B cell (primary cell): ENCODE results near the gene SESTD1. TPM values are rescaled to one million over a fixed set of nuclear protein-coding genes. Genes with fewer than 3 reads are reported as not detected.
A peak's percentile ranks its signal among the peaks of the same experiment; 100 is the strongest.

Experiments
- ATAC-seq: fragments of 200-7000 bp; cut with Tn5 transposase; one replicate; pipeline ENCODE4 v1.10.0; 2021; ENCODE audit warnings: low read depth, mild to moderate bottlenecking, moderate number of reproducible peaks, moderate library complexity
- CTCF ChIA-PET: fragments of 350-600 bp; sonication (Branson Sonifier 250); formaldehyde crosslinking; loops from one replicate; lab custom pipeline; 2021; ENCODE audit warnings: antibody characterized with exemption, inconsistent platforms; lab: Charles Lee
- POLR2A ChIA-PET: fragments of 350-600 bp; sonication (Branson Sonifier 250); formaldehyde crosslinking; loops from one replicate; lab custom pipeline; 2021; ENCODE audit warnings: antibody characterized with exemption; lab: Charles Lee
- DNase-seq: peaks from one replicate; pipeline ENCODE4 v3.0.0; 2013
- H2AFZ ChIP-seq: 2 replicates; pipeline ENCODE4 v1.6.1; 2012; ENCODE audit warnings: mild to moderate bottlenecking, low read depth, low read length; ENCODE audit not compliant: insufficient read depth, poor library complexity, severe bottlenecking
- H3K27ac ChIP-seq, 2 donors: 1 replicate in 1 of 2; 2 replicates in 1 of 2; pipeline ENCODE4 v1.5.1; 2012 to 2013; ENCODE audit warnings: low read length in 2 of 2, mild to moderate bottlenecking in 2 of 2, moderate library complexity in 1 of 2
- H3K27me3 ChIP-seq, 4 experiments: fragments of 200-600 bp in 1 of 4; sonication (generic) in 1 of 4; replicated peaks in 1 of 4; 1 replicate in 2 of 4; 2 replicates in 2 of 4; pipeline versions ENCODE4 v1.6.1 to v1.7.0; 2013 to 2016; ENCODE audit warnings: low read length in 3 of 4, mild to moderate bottlenecking in 2 of 4, mixed read lengths in 1 of 4, moderate library complexity in 1 of 4; ENCODE audit not compliant: insufficient read depth in 4 of 4, control insufficient read depth in 3 of 4; ENCODE audit errors: control extremely low read depth in 1 of 4
- H3K36me3 ChIP-seq, 2 experiments: replicated peaks in 1 of 2; 1 replicate in 1 of 2; 2 replicates in 1 of 2; pipeline versions ENCODE4 v1.6.1 to v1.7.1; 2013; ENCODE audit warnings: low read length in 1 of 2; ENCODE audit not compliant: insufficient read depth in 2 of 2, control insufficient read depth in 1 of 2; ENCODE audit errors: control extremely low read depth in 1 of 2, extremely low read depth in 1 of 2
- H3K4me1 ChIP-seq, 2 donors: fragments of 200-600 bp in 1 of 2; sonication (generic) in 1 of 2; 1 replicate in 1 of 2; 2 replicates in 1 of 2; pipeline versions ENCODE4 v1.5.1 to v1.6.1; 2013 to 2017; ENCODE audit warnings: low read length in 2 of 2; ENCODE audit not compliant: control insufficient read depth in 2 of 2, insufficient read depth in 2 of 2
- H3K4me2 ChIP-seq: replicated peaks from 2 replicates; pipeline ENCODE3; 2012; ENCODE audit warnings: mild to moderate bottlenecking, low read depth, low read length; ENCODE audit not compliant: poor library complexity, severe bottlenecking
- H3K4me3 ChIP-seq, 5 experiments: fragments of 200-600 bp in 1 of 5; sonication (generic) in 1 of 5; 1 replicate in 3 of 5; 2 replicates in 2 of 5; pipeline versions ENCODE4 v1.5.1 to v1.7.0; 2011 to 2016; ENCODE audit warnings: low read length in 4 of 5, mild to moderate bottlenecking in 4 of 5, low read depth in 2 of 5, control low read depth in 1 of 5, moderate library complexity in 1 of 5; ENCODE audit not compliant: insufficient read depth in 1 of 5; ENCODE audit errors: control extremely low read depth in 1 of 5, extremely low read depth in 1 of 5
- H3K79me2 ChIP-seq: fragments of 200-600 bp; sonication (generic); one replicate; pipeline ENCODE4 v1.6.0; 2016; ENCODE audit warnings: low read length; ENCODE audit not compliant: control insufficient read depth, insufficient read depth
- H3K9ac ChIP-seq: fragments of 200-600 bp; sonication (generic); 2 replicates; pipeline ENCODE4 v1.6.1; 2017; ENCODE audit warnings: mild to moderate bottlenecking, low read length, moderate library complexity
- H3K9me3 ChIP-seq, 3 donors: one replicate each; pipeline versions ENCODE4 v1.6.1 to v1.7.1; 2013; ENCODE audit warnings: low read length in 2 of 3; ENCODE audit not compliant: control insufficient read depth in 2 of 3, insufficient read depth in 1 of 3; ENCODE audit errors: control extremely low read depth in 1 of 3
- H4K20me1 ChIP-seq: 2 replicates; pipeline ENCODE4 v1.6.0; 2012; ENCODE audit warnings: mild to moderate bottlenecking, low read length; ENCODE audit not compliant: insufficient read depth, control insufficient read depth, poor library complexity, severe bottlenecking
- H3K27ac Mint-ChIP-seq: one replicate; pipeline ENCODE4 v1.8.0; 2021; ENCODE audit warnings: mixed read lengths
- H3K27me3 Mint-ChIP-seq: one replicate; pipeline ENCODE4 v1.8.0; 2021; ENCODE audit warnings: mixed read lengths
- H3K4me1 Mint-ChIP-seq: one replicate; pipeline ENCODE4 v1.8.0; 2021; ENCODE audit warnings: mixed read lengths
- H3K4me3 Mint-ChIP-seq: one replicate; pipeline ENCODE4 v1.8.0; 2021; ENCODE audit warnings: mixed read lengths
- H3K9me3 Mint-ChIP-seq: one replicate; pipeline ENCODE4 v1.8.0; 2022; ENCODE audit warnings: mixed read lengths; ENCODE audit not compliant: insufficient read depth
- CTCF ChIP-seq: fragments of 200-600 bp; IDR thresholded peaks from one replicate; pipeline ENCODE4 v1.8.0; 2022; ENCODE audit warnings: antibody characterized with exemption, mild to moderate bottlenecking
- EZH2 ChIP-seq: IDR thresholded peaks from 2 replicates; pipeline ENCODE4 v1.6.1; 2012; ENCODE audit warnings: borderline replicate concordance, low read depth, mild to moderate bottlenecking, moderate library complexity, low read length; ENCODE audit not compliant: insufficient read depth, poor library complexity, severe bottlenecking
- WGBS: methylation state at CpG from one replicate; pipeline ENCODE4 v1.1.5; 2013; ENCODE audit warnings: missing lambda C conversion rate; ENCODE audit not compliant: insufficient coverage; 5-methylcytosine and 5-hydroxymethylcytosine counted together
- intact Hi-C: fragments of 100-400 bp; cut with micrococcal nuclease; formaldehyde crosslinking; loops from one replicate; pipeline ENCODE4 v1.10.0; 2022
- polyA plus RNA-seq: library from polyadenylated mRNA; depleted of rRNA; stranded (reverse); fragments of >200 nt; gene quantifications from 2 replicates; pipeline ENCODE4 v1.2.3, GENCODE V29; 2012
- total RNA-seq, 2 donors: library from RNA; stranded (reverse); fragments of 120-200 nt in 1 of 2; gene quantifications; 1 replicate in 1 of 2; 2 replicates in 1 of 2; pipeline versions ENCODE4 v1.2.3 to v1.2.4, GENCODE V29; 2013 to 2022

SESTD1 gene
- total and polyA plus RNA-seq, 2 donors (not counting 1 experiment from before 2014, with no cell fraction given): 52.0 to 66.1 TPM

GRCh38 chr2:179263446-179264367 is 925 bp downstream of the SESTD1 start:
- Histone ChIP-seq H3K4me1 (peaks cover 26 to 52% of the 10 kb centered on the region in 2 donors), H2AFZ (peak overlapping the region; percentile 79), H3K4me3 (peak overlapping the region; percentile 62 to 96 (median 80)), H3K27me3 (no peaks in the 10 kb centered on the region), H3K36me3 (no peaks in the 10 kb centered on the region), H4K20me1 (peaks cover 6% of the 10 kb centered on the region), H3K9me3 (peaks cover 0 to 1% (median 0%) of the 10 kb centered on the region in 3 donors), H3K27ac (peak overlapping the region; percentile 36 to 87), H3K9ac (peak overlapping the region; percentile 92), H3K4me2 (peak overlapping the region; percentile 93), H3K79me2 (peaks cover 54% of the 10 kb centered on the region)
- ChIA-PET CTCF (interaction anchor here (0.6 to 1.8 kb wide), 4 partner anchors 9 to 43 kb away, joined by 3 to 5 read pairs (median 4); no protein-coding TSS in a partner anchor), POLR2A (interaction anchor here (1.7 kb wide), 1 partner anchor 9 kb away, joined by 7 read pairs; no protein-coding TSS in a partner anchor)
- under 1% methylated on average over 56 of the region's 62 CpGs for WGBS
- TF ChIP-seq CTCF (no peak), EZH2 (no peak)
- Mint-ChIP-seq H3K4me3 (peak overlapping the region; percentile 92), H3K4me1 (peaks cover 58% of the 10 kb centered on the region), H3K9me3 (no peaks in the 10 kb centered on the region), H3K27ac (peak overlapping the region; percentile 91), H3K27me3 (no peaks in the 10 kb centered on the region)
- intact Hi-C loops: loop anchor here (1.0 to 10.0 kb wide), 6 partner anchors 8 to 809 kb away; partner anchors contain the start of genes PJVK and PRKRA
- peak; percentile 60 for DNase-seq
- peak; percentile 6 for ATAC-seq
